Gastroesophageal sphincter (tissue), 3 donors: Measurements from ENCODE around the gene HDAC6.

Source experiments
- EP300 ChIP-seq: sonication (generic); formaldehyde crosslinking; IDR thresholded peaks from one replicate; pipeline ENCODE4 v1.6.1; 2017; ENCODE audit warnings: antibody characterized with exemption, mild to moderate bottlenecking
- POLR2A ChIP-seq, 2 donors: fragments of 450-650 bp; IDR thresholded peaks; one replicate each; pipeline ENCODE4 v1.6.1; 2017; ENCODE audit warnings: antibody characterized with exemption in 2 of 2, mild to moderate bottlenecking in 2 of 2, moderate library complexity in 1 of 2
- POLR2AphosphoS5 ChIP-seq: sonication (generic); formaldehyde crosslinking; IDR thresholded peaks from one replicate; pipeline ENCODE4 v1.6.1; 2017; ENCODE audit warnings: antibody characterized with exemption
- TF ChIP-seq, protein P1 (sequence below), 4 experiments: fragments of 200-600 bp in 2 of 4; fragments of 450-650 bp in 2 of 4; sonication (generic) in 1 of 4; IDR thresholded peaks; one replicate each; pipeline ENCODE4 v1.5.1; 2017 to 2019; ENCODE audit warnings: antibody characterized with exemption in 4 of 4, mild to moderate bottlenecking in 2 of 4, moderate library complexity in 2 of 4

- TF ChIP-seq, protein P1, sequence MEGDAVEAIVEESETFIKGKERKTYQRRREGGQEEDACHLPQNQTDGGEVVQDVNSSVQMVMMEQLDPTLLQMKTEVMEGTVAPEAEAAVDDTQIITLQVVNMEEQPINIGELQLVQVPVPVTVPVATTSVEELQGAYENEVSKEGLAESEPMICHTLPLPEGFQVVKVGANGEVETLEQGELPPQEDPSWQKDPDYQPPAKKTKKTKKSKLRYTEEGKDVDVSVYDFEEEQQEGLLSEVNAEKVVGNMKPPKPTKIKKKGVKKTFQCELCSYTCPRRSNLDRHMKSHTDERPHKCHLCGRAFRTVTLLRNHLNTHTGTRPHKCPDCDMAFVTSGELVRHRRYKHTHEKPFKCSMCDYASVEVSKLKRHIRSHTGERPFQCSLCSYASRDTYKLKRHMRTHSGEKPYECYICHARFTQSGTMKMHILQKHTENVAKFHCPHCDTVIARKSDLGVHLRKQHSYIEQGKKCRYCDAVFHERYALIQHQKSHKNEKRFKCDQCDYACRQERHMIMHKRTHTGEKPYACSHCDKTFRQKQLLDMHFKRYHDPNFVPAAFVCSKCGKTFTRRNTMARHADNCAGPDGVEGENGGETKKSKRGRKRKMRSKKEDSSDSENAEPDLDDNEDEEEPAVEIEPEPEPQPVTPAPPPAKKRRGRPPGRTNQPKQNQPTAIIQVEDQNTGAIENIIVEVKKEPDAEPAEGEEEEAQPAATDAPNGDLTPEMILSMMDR (IDR thresholded peaks at IDR 0.05): no peak
- TF ChIP-seq EP300 (no peak), POLR2A (IDR thresholded peaks at IDR 0.05) (no peak), POLR2AphosphoS5 (no peak)
Measured at GRCh38 chrX:48818098-48818497, 16.2 kb downstream of the HDAC6 start.
